NT2/D1 (cell line): ENCODE data around the gene ACAT1.
"Not testable (repeated sequence)": the region's sequence is repeated elsewhere in the genome, so short reads cannot be mapped to it uniquely, and the experiment has no call there.

ENCODE experiments used
- SUZ12 ChIP-seq: IDR thresholded peaks from 2 replicates; pipeline ENCODE4 v1.6.1; 2011; ENCODE audit not compliant: insufficient read length, insufficient read depth; ENCODE audit errors: extremely low read depth
- YY1 ChIP-seq: IDR thresholded peaks from 2 replicates; pipeline ENCODE4 v1.6.1; 2011; ENCODE audit not compliant: insufficient read length, insufficient read depth
- ZNF274 ChIP-seq: IDR thresholded peaks from 2 replicates; pipeline ENCODE4 v1.6.1; 2011; ENCODE audit warnings: mild to moderate bottlenecking, low read depth, low read length

- not testable (repeated sequence) for TF ChIP-seq YY1, ZNF274, SUZ12
Measured at GRCh38 chr11:108132993-108133538, 11.7 kb downstream of the ACAT1 start.
